PC-3 (cell line): ENCODE measurements around the gene SLC38A8.

Source experiments
- CTCF ChIP-seq: fragments of 300-600 bp; sonication (generic); conservative IDR thresholded peaks from 2 replicates; pipeline ENCODE4 v1.5.1; 2017; ENCODE audit warnings: antibody characterized with exemption, low read depth, mild to moderate bottlenecking, low read length
- EZH2phosphoT487 ChIP-seq: fragments of 300-600 bp; sonication (generic); IDR thresholded peaks from 2 replicates; pipeline ENCODE4 v1.6.1; 2018; ENCODE audit warnings: mild to moderate bottlenecking, antibody characterized with exemption, low read length, borderline replicate concordance

DNA sequence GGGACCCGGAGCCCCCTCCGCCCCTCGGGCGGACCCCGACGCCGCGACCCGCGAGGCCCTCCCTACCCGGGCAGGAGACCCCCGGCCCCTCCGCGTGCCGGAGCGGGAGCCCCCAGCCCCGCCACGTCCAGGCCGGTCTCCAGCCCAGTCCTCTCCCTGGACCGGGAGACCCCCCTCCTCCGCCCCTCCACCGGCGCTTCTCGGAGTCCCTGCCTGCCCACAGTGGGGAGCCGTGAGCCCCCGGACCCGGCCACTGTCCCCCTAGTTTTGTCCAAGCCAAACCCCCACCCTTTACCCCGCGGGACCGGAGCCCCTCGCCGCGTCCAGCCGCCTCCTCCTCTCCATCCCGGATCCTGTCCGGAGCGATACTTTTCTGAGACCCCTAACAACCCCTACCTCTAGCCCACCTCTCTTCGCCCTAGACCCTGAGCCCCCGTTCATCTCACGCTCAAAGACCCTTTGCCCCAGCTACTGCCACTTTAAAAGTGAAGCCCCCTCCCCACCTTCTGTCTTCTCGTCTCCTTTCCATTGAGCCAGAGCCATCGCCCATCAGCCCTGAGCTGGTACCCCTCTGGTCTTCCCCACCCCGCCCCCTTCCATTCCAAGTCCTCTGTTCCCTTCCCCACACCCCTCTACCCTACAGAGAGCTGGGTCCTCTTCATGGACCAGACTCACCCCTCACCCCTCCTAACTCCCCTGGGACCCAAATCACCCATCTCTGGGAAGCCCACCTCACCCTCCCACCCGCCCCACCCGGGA is 73.5 kb downstream of the SLC38A8 start:
- TF ChIP-seq CTCF (no peak), EZH2phosphoT487 (no peak)
